ENCODE results near the gene CNOT11.
"Not testable (repeated sequence)": the region's sequence is repeated elsewhere in the genome, so short reads cannot be mapped to it uniquely, and the experiment has no call there.

GRCh38 chr2:101240694-101241093 is 12.0 kb upstream of the CNOT11 start:
- TF ChIP-seq, protein P1, sequence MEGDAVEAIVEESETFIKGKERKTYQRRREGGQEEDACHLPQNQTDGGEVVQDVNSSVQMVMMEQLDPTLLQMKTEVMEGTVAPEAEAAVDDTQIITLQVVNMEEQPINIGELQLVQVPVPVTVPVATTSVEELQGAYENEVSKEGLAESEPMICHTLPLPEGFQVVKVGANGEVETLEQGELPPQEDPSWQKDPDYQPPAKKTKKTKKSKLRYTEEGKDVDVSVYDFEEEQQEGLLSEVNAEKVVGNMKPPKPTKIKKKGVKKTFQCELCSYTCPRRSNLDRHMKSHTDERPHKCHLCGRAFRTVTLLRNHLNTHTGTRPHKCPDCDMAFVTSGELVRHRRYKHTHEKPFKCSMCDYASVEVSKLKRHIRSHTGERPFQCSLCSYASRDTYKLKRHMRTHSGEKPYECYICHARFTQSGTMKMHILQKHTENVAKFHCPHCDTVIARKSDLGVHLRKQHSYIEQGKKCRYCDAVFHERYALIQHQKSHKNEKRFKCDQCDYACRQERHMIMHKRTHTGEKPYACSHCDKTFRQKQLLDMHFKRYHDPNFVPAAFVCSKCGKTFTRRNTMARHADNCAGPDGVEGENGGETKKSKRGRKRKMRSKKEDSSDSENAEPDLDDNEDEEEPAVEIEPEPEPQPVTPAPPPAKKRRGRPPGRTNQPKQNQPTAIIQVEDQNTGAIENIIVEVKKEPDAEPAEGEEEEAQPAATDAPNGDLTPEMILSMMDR (IDR thresholded peaks at IDR 0.05), result peak in 1 of 4 experiments; percentile 25
- TF ChIP-seq POLR2A (IDR thresholded peaks at IDR 0.05), result not testable (repeated sequence)

Measured in uterus (tissue), 2 donors.